Stimulated activated CD8-positive, alpha-beta memory T cell treated with anti-CD3 and anti-CD28 coated beads, Interleukin-2, amount 100 ng/mL, for 1 hour (primary cell): Measurements from ENCODE around the gene PRR23A.
"Not testable (repeated sequence)": the region's sequence is repeated elsewhere in the genome, so short reads cannot be mapped to it uniquely, and the experiment has no call there.

Source experiments
- DNase-seq, 2 donors: peaks; one replicate each; pipeline ENCODE4 v3.0.0-alpha.2; 2020; ENCODE audit warnings: low read depth in 2 of 2

PRR23A gene

DNA sequence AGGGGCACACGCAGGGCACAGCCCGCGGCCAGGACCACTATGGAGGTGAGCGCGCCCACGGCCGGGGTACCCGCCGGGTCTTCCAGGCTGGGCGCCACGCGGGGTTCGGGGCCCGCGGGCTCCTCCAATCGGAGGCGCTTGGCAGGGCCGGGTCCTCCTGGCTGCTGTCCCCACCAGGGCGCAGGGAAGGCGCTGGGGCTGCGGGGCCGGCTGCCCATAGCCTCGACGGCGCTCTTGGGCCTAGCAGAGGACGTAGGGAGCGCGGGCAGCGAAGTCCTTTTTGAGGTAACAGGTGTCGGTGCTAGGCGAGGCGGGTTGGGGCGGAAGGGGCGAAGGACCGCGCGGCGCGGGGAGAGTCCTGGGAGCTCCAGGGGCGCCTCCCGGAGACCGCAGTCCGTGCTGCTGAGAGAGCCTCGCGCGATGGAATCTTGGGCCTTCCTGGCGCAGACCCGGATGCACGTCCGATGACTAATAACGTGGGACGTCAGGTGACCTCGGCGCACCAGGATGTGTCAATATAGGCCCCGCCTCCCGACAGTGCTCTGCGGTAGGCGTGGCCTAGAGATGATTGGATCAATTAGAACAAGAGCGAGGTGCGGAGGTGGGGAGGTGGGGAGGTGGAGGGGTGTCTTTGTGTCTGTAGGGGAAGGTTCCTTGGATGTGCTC lies at the start of gene PRR23A:
PRR23A (minus strand) TSS at position 218 of the 666 bp plus-strand sequence; CDS start at position 218, 0 bp downstream.
- DNase-seq = no peak

DNA sequence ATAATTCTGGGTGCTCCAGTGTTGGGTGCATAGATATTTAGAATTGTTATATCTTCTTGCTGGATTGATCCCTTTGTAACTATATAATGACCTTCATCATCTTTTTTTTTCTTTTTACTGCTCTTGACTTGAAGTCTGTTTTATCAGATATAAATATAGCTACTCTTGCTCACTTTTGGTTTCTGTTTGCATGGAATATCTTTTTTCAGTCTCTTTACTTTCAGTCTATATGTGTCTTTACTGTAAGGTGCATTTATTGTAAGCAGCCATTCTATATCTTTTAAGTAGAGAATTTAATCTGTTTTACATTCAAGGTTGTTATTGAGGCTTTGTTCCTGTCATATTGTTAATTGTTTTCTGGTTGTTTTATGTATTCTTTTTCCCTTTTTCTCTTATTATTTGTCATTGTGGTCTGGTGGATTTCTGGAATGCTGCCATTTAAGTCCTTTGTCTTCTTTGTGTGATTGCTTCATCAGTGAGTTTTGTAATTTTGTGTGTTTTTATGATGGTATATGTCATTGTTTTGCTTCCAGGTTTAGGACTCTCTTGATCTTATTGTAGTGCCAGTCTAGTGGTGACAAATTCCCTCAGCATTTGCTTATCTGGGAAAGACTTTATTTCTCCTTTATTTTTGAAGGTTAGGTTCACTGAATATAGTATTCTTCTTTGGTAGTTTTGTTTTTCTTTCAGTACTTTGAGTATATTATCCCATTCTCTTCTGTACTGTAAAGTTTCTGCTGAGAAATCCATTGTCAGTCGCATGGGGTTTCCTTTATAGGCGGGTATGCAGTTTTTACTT lies 46.9 kb upstream of the PRR23A start:
- no peak for DNase-seq

- DNase-seq = no peak
Observed at GRCh38 chr3:139044366-139045210, 38.5 kb upstream of the PRR23A start, which contains the start of gene PRR23C. Gene PRR23C, minus strand, starts transcription at chr3:139044892. Its CDS starts 272 bp downstream, at chr3:139044620.

DNA sequence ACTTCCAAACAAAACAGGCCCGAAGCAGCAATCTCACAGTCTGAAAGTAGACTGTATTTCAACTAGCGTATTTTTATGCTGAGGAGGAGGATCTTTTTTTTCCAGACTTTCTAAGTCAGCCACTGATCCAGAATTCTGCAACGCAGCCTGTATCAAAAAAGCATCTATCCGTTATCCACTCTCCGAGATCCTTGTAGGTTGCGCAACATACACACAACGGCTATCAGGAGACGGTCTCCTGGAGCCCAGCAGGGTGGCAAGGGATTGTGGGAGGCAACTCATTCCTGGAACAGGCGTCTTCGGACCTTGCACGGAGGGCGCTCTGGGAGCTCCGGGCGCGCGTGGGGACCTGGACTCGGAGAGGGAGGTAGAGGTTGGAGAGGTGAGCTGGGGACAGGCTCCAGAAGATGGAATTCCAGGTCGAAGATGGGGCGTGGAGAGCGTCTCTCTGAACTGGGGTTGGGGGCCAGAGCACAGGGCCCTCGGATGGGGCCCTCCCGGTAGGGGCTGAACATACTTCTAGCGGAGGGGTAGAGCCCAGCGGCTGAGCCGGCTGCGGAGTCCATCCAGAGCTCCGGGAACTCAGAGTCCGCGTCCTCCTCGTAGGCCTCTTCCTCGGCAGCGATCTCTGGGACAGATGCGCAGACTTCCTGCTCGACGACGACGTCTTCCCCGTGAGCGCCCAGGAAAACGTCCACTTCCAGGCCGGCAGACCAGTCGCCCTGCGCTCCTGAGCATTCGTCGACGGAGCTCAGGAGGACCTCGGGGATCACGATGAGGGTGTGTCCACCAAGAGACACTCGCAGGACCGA lies 37.7 kb upstream of the PRR23A start:
- no peak for DNase-seq

DNA sequence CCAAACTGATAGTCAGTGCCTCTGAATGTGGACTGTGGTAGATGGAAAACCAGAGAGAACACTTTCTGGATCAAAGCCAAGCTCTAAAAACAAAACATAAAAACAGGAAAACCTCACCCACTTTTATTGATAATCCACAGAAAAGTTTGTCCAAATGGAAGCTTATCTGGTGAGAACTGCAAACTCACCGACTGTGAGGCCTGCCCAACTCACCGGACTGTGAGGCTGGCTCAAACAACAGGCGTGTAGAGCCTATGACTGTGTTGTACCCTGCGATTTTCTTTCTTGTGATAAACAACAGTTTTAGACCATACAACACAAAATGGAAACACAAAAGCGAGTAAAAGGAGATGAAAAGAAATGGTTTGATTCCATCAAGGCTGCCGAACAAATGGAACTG lies 31.4 kb upstream of the PRR23A start:
- no peak for DNase-seq

GRCh38 chr3:139032326-139033002 lies 26.4 kb upstream of the PRR23A start:
- no peak for DNase-seq

DNA sequence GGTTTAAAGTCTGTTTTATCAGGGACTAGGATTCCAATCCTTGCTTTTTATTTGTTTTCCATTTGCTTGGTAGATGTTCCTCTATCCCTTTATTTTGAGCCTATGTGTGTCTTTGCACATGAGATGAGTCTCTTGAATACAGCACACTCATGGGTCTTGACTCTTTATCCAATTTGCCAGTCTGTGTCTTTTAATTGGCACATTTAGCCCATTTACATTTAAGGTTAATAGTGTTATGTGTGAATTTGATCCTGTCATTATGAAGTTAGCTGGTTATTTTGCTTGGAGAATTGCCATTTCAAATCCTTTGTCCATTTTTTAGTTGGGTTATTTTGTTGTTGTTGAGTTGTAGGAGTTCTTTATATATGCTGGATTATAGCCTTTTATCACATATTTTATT lies 24.5 kb upstream of the PRR23A start:
- not testable (repeated sequence) for DNase-seq

DNA sequence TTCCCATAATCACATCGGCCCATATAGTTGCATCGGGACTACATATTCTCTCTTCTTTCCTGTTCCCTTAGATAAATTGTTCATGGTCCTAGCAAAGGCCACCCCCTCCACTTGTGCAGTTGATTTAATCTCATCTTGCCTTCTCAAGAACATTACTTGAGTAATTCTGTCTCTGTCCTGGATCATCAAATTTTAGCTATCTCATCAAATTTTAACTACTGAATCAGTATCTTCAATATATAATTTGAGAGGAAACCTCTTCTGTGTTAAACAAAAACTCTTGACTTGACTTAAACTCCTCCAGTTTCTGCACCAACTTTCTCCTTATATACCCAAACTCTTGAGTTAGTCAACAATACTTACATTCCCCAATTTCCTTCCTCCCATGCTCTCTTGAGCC lies 18.9 kb upstream of the PRR23A start:
- DNase-seq = no peak

DNA sequence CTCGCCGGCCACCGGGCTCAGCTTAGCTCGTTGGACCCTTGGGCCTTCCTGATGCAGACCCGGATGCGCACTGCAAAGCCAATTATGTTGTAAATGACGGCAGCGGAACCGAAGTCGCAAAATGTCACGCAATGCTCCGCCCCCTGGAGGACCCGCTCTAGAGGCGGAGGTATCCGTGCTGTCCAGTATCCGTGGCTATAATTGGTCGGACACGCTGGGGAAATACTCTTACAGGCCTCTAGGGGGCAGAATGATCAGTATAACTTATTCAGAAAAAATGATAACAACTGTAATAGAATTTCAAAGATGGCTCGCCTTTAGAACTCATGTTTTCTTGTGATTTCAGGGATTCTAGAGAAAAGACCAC lies 14.8 kb upstream of the PRR23A start, which contains the start of gene PRR23B:
PRR23B (minus strand) TSS at position 59 of the 367 bp plus-strand sequence. CDS start 265 bp downstream, outside the sequence.
- DNase-seq = no peak

- no peak for DNase-seq
Observed at GRCh38 chr3:139020036-139020867, 14.2 kb upstream of the PRR23A start.

GRCh38 chr3:139016430-139017048 lies 10.5 kb upstream of the PRR23A start:
- DNase-seq = no peak

- no peak for DNase-seq
Observed at GRCh38 chr3:139005356-139005993, 593 bp downstream of the PRR23A start.

DNA sequence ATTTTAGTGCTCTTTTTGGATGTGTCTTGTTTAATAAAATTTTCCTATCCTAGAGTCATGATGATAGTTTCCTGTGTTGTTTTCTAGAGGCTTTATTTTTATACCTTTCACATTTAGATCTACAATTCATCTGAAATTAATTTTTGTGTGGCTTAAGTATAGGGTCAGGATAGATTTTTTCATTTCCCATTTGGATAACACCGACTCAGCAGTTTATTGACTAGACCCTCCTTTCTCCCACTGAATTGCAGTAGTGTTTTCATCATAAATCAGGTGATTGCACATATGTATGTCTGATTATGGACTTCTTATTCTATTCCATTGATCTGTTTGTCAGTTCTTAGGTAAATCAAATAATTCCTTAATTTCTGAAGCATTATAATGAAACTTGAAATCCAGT lies 10.4 kb downstream of the PRR23A start:
- no peak for DNase-seq

DNA sequence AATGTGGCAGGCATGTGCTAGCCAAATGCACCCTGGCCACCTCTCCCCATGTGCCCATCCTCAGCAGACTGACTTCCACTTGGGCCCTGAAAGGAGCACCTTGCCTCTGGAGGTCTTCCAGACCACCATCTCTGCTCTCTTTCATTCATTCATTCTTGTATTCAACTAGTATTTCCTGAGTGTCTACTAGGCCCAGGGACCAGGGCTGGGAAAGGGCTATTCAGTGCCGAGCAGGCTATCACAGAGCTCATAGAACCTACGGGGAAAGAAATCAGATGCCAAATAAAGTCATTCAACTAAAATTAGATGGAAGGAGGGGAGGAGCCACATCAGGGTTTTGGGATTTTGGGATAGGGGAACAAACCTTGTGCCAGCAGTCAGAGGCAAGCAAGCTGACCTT lies 18.9 kb downstream of the PRR23A start:
- DNase-seq = no peak

- no peak for DNase-seq
Observed at GRCh38 chr3:138985932-138986331, 20.1 kb downstream of the PRR23A start.

DNA sequence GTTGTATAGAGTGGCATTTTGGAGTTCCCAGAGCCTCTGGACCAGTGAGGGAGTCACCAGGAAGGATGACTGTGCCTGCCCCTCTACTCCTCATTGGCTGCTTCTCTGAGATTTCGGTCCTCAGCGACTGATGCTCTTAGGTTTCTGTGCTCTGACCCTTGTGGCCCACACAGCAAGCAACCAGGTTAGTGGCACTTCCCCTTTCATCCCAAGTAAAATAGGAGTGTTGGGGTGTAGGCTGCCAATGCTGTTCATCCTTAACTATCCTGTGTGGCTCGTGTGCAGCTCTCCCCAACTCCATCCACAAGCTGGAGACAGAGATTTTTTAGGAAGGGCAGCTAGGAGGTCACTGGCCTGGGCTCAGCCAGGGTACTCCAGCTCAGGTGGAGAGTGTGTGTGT lies 21.3 kb downstream of the PRR23A start:
- no peak for DNase-seq

DNA sequence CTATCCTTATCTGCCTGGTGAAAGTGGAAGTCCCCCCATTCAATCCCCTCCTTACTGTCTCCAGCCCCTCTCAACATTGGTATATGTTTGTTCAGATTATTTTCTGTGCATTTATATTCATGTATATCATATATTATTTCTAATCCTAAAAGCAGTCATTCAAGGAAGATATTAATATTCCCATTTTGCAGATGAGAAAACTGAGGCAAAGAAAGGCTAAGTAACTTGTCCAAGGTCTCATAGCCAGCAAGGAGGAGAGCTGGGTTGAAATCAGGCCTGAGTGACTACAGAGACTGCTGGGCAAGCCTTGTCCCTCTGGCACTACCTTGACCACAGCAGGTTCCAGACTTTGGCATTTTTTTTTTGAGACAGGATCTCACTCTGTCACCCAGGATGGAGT lies 30.0 kb downstream of the PRR23A start:
- DNase-seq = no peak

DNA sequence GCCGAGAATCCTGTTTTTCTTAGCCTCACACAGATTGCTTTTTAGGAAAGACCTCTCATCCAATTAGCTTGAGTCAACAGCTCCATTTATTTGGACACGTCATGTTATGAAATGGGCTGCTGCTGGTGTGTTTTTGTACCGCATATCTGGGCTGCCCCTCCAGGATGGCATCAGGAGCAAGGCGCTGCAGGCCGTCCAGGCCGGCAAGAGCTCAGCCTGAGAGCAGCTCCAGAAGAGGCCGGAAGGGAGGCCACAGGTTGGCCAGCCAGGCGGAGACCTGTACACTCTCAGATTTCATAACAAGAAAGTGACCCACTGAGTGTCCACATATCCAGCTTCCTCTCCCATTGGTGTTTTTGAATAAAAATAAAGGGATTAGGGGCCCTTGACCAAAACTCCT lies 30.7 kb downstream of the PRR23A start:
- DNase-seq = no peak

GRCh38 chr3:138974462-138974861 lies 31.6 kb downstream of the PRR23A start:
- no peak for DNase-seq
